Neural cell (in vitro differentiated cells): Measurements from ENCODE around the gene DESI2. TPM values are rescaled to one million over a fixed set of nuclear protein-coding genes. Genes with fewer than 3 reads are reported as not detected.

ENCODE experiments used
- H2AFZ ChIP-seq: fragments of 200-600, 300-800 bp; sonication (generic), shearing (Covaris generic); 2 replicates; pipeline ENCODE4 v1.6.0; 2014; ENCODE audit warnings: low read depth, mild to moderate bottlenecking, antibody characterized with exemption, low read length, moderate library complexity
- H3F3A ChIP-seq: fragments of 200-600 bp; shearing (Covaris generic); 2 replicates; pipeline ENCODE4 v1.6.1; 2016; ENCODE audit warnings: mild to moderate bottlenecking, moderate library complexity, mixed read lengths, antibody characterized with exemption, low read length; ENCODE audit not compliant: insufficient read depth, poor library complexity, severe bottlenecking
- H3K27ac ChIP-seq: fragments of 200-600, 300-800 bp; sonication (generic), shearing (Covaris generic); 2 replicates; pipeline ENCODE4 v1.5.1; 2014; ENCODE audit warnings: mild to moderate bottlenecking, low read length, moderate library complexity
- H3K27me3 ChIP-seq: fragments of 300-800, 200-600 bp; sonication (generic), shearing (Covaris generic); 2 replicates; pipeline ENCODE4 v1.6.0; 2014; ENCODE audit warnings: mild to moderate bottlenecking, low read depth, low read length, moderate library complexity; ENCODE audit not compliant: insufficient read depth
- H3K36me3 ChIP-seq: fragments of 300-800, 200-600 bp; sonication (generic), shearing (Covaris generic); 2 replicates; pipeline ENCODE4 v1.5.1; 2014; ENCODE audit warnings: mild to moderate bottlenecking, antibody characterized with exemption, low read length, moderate library complexity; ENCODE audit not compliant: insufficient read depth
- H3K4me2 ChIP-seq: fragments of 300-800, 200-600 bp; sonication (generic), shearing (Covaris generic); 2 replicates; pipeline ENCODE4 v1.6.0; 2014; ENCODE audit warnings: mild to moderate bottlenecking, low read length
- H3K4me3 ChIP-seq: fragments of 300-800, 200-600 bp; sonication (generic), shearing (Covaris generic); 2 replicates; pipeline ENCODE4 v1.5.1; 2014; ENCODE audit warnings: mild to moderate bottlenecking, low read length, moderate library complexity
- H3K79me2 ChIP-seq: fragments of 200-600 bp; shearing (Covaris generic); replicated peaks from 2 replicates; pipeline ENCODE4 v1.6.0; 2014; ENCODE audit warnings: mild to moderate bottlenecking, low read length, moderate library complexity; ENCODE audit not compliant: insufficient read depth
- H3K9ac ChIP-seq: fragments of 300-800, 200-600 bp; sonication (generic), shearing (Covaris generic); 2 replicates; pipeline ENCODE4 v1.6.1; 2016; ENCODE audit warnings: mild to moderate bottlenecking, low read length, mixed read lengths
- H3K9me2 ChIP-seq: fragments of 200-600 bp; shearing (Covaris generic); 2 replicates; pipeline ENCODE4 v1.6.1; 2016; ENCODE audit warnings: mild to moderate bottlenecking, low read length, mixed read lengths; ENCODE audit not compliant: insufficient read depth
- H3K9me3 ChIP-seq: fragments of 200-600, 300-800 bp; sonication (generic), shearing (Covaris generic); 2 replicates; pipeline ENCODE4 v1.6.1; 2016; ENCODE audit warnings: mild to moderate bottlenecking, mixed run types, low read length, moderate library complexity, mixed read lengths
- H4K20me1 ChIP-seq: fragments of 200-600 bp; shearing (Covaris generic); 2 replicates; pipeline ENCODE4 v1.6.1; 2016; ENCODE audit warnings: mild to moderate bottlenecking, mixed run types; ENCODE audit not compliant: insufficient read depth
- CTCF ChIP-seq: fragments of 450-650 bp; IDR thresholded peaks from 2 replicates; pipeline ENCODE4 v1.5.1; 2014; ENCODE audit warnings: antibody characterized with exemption, mild to moderate bottlenecking, moderate library complexity; ENCODE audit not compliant: poor library complexity, severe bottlenecking
- EP300 ChIP-seq: fragments of 450-650 bp; conservative IDR thresholded peaks from 2 replicates; pipeline ENCODE4 v1.6.1; 2014; ENCODE audit warnings: antibody characterized with exemption, mild to moderate bottlenecking, moderate library complexity; ENCODE audit not compliant: poor library complexity, severe bottlenecking
- EZH2 ChIP-seq: fragments of 200-600, 300-800 bp; shearing (Covaris generic), sonication (generic); IDR thresholded peaks from 2 replicates; pipeline ENCODE4 v1.6.1; 2014; ENCODE audit warnings: antibody characterized with exemption, low read length, borderline replicate concordance, mild to moderate bottlenecking; ENCODE audit not compliant: insufficient read depth, poor library complexity, severe bottlenecking
- MXI1 ChIP-seq: fragments of 450-650 bp; conservative IDR thresholded peaks from 2 replicates; pipeline ENCODE4 v1.6.1; 2014; ENCODE audit warnings: antibody characterized with exemption, mild to moderate bottlenecking; ENCODE audit not compliant: poor library complexity, severe bottlenecking
- POLR2AphosphoS5 ChIP-seq: IDR thresholded peaks from 2 replicates; pipeline ENCODE4 v1.6.1; 2012
- RAD21 ChIP-seq: fragments of 450-650 bp; conservative IDR thresholded peaks from 2 replicates; pipeline ENCODE4 v1.6.1; 2014; ENCODE audit warnings: antibody characterized with exemption, mild to moderate bottlenecking, moderate library complexity
- SMC3 ChIP-seq: fragments of 450-650 bp; conservative IDR thresholded peaks from 2 replicates; pipeline ENCODE4 v1.6.1; 2014; ENCODE audit warnings: antibody characterized with exemption, mild to moderate bottlenecking, moderate library complexity; ENCODE audit not compliant: poor library complexity
- TAF1 ChIP-seq: IDR thresholded peaks from 2 replicates; pipeline ENCODE4 v1.6.1; 2012; ENCODE audit warnings: low read depth
- polyA plus RNA-seq: library from polyadenylated mRNA; depleted of rRNA; stranded (reverse); fragments of >200 nt; gene quantifications from 2 replicates; pipeline ENCODE4 v1.2.3, GENCODE V29; 2014
- TF ChIP-seq, protein P1 (sequence below): IDR thresholded peaks from 2 replicates; pipeline ENCODE4 v1.6.1; 2012; ENCODE audit warnings: borderline replicate concordance

The DESI2 gene
- polyA plus RNA-seq, 1 donor from 2014 or later, result 30.8 TPM

GRCh38 chr1:244709476-244710368 lies 56.8 kb downstream of the DESI2 start:
- Histone ChIP-seq H2AFZ (no peak overlapping the region), H3K36me3 (no peaks in the 10 kb centered on the region), H3K27me3 (no peaks in the 10 kb centered on the region), H3K79me2 (no peaks in the 10 kb centered on the region), H3K9me2 (no peaks in the 10 kb centered on the region), H3K4me2 (no peak overlapping the region), H3K4me3 (no peak overlapping the region), H3K9me3 (no peaks in the 10 kb centered on the region), H3K27ac (no peak overlapping the region), H4K20me1 (no peaks in the 10 kb centered on the region), H3K9ac (no peak overlapping the region), H3F3A (no peaks in the 10 kb centered on the region)
- TF ChIP-seq, protein P1, sequence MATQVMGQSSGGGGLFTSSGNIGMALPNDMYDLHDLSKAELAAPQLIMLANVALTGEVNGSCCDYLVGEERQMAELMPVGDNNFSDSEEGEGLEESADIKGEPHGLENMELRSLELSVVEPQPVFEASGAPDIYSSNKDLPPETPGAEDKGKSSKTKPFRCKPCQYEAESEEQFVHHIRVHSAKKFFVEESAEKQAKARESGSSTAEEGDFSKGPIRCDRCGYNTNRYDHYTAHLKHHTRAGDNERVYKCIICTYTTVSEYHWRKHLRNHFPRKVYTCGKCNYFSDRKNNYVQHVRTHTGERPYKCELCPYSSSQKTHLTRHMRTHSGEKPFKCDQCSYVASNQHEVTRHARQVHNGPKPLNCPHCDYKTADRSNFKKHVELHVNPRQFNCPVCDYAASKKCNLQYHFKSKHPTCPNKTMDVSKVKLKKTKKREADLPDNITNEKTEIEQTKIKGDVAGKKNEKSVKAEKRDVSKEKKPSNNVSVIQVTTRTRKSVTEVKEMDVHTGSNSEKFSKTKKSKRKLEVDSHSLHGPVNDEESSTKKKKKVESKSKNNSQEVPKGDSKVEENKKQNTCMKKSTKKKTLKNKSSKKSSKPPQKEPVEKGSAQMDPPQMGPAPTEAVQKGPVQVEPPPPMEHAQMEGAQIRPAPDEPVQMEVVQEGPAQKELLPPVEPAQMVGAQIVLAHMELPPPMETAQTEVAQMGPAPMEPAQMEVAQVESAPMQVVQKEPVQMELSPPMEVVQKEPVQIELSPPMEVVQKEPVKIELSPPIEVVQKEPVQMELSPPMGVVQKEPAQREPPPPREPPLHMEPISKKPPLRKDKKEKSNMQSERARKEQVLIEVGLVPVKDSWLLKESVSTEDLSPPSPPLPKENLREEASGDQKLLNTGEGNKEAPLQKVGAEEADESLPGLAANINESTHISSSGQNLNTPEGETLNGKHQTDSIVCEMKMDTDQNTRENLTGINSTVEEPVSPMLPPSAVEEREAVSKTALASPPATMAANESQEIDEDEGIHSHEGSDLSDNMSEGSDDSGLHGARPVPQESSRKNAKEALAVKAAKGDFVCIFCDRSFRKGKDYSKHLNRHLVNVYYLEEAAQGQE, result no peak
- no peak for TF ChIP-seq EP300
- TF ChIP-seq MXI1, result no peak

GRCh38 chr1:244710474-244711062 lies 57.6 kb downstream of the DESI2 start:
- TF ChIP-seq TAF1, result no peak
- no peak for TF ChIP-seq RAD21
- no peak for TF ChIP-seq CTCF
- TF ChIP-seq POLR2AphosphoS5, result no peak
- TF ChIP-seq EP300, result no peak
- TF ChIP-seq EZH2, result no peak
- TF ChIP-seq, protein P1, result no peak
- TF ChIP-seq MXI1, result no peak
- no peak for TF ChIP-seq SMC3

More at GRCh38 chr1:244710474-244711062, 57.6 kb downstream of the DESI2 start:
- Histone ChIP-seq H4K20me1 (no peaks in the 10 kb centered on the region), H3K36me3 (no peaks in the 10 kb centered on the region), H3K4me3 (no peak overlapping the region), H3K79me2 (no peaks in the 10 kb centered on the region), H3K27me3 (no peaks in the 10 kb centered on the region), H3F3A (no peaks in the 10 kb centered on the region), H3K9ac (no peak overlapping the region), H2AFZ (no peak overlapping the region), H3K4me2 (no peak overlapping the region), H3K27ac (no peak overlapping the region), H3K9me2 (no peaks in the 10 kb centered on the region), H3K9me3 (no peaks in the 10 kb centered on the region)
